ENCODE data around the gene DPEP2.
"Not testable (repeated sequence)": the region's sequence is repeated elsewhere in the genome, so short reads cannot be mapped to it uniquely, and the experiment has no call there.

DPEP2 gene

DNA sequence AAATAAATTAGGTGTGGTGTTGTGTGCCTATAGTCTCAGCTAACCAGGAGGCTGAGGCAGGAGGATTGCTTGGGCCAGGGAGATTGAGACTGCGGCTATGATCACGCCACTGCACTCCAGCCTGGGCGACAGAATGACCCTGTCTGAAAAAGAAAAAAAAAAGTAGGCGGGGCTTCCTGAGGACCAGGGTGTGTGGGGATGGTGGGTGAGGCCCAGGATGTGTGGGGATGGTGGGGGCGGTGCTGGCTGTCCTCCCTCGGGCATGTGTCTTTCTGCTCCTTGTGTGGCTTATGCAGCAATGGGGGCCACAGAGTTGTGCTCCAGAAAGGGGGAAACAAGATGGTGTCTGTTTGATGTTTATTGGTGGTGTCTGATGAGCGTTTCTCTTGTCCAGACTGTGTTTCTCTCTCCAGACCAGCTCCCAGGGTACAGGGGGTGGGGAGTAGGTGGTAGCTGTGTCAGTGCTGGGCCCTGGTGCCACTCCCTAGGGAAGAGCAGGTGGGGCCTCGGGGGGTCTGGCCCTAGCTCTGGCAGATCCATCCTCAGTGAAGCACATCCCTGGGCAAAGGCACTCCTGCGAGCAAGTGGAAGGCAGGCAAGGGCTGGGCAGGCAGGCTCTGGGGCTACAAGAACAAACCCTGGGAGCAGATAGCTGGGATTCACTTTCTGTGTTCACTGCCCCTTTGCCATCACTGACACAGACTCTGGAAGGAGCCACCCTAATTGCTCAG lies 57.6 kb downstream of the DPEP2 start:
- Mint-ChIP-seq H3K4me1 (peaks cover 50% of the 10 kb centered on the region), H3K27me3 (no peaks in the 10 kb centered on the region), H3K27ac (peak overlapping the region in 1 of 2 donors; percentile 77), H3K9me3 (no peaks in the 10 kb centered on the region), H3K4me3 (peak overlapping the region in 1 of 2 donors; percentile 1)
- no peak for ATAC-seq
- DNase-seq = no peak

DNA sequence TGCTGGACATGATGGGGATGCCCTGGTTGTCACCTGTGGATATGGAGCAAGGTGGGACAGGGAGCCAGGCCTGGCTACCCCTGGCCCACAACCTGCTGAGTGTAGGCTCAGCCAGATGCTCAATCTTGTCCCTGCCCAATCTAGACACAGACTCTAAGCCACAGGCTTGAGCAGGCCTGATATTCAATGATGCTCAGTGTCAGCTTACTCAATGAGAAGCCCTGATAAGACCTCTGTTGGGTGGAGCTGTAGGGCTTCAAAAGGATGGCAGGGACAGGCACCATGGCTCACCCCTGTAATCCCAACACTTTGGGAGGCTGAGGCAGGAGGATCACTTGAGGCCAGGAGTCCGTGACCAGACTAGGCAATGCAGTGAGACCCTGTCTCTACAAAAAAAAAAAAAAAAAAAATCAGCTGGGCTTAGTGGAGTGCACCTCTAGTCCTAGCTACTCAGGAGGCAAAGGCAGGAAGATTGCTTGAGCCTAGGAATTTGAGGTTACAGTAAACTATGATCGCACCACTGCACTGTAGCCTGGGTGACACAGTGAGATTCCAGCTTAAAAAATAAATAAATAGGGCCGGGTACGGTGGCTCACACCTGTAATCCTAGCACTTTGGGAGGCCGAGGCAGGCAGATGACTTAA lies 58.7 kb downstream of the DPEP2 start:
- peak overlapping the region; percentile 36 to 81 for H3K4me3 Mint-ChIP-seq
- H3K27ac Mint-ChIP-seq = peak overlapping the region in 1 of 2 donors; percentile 78

DNA sequence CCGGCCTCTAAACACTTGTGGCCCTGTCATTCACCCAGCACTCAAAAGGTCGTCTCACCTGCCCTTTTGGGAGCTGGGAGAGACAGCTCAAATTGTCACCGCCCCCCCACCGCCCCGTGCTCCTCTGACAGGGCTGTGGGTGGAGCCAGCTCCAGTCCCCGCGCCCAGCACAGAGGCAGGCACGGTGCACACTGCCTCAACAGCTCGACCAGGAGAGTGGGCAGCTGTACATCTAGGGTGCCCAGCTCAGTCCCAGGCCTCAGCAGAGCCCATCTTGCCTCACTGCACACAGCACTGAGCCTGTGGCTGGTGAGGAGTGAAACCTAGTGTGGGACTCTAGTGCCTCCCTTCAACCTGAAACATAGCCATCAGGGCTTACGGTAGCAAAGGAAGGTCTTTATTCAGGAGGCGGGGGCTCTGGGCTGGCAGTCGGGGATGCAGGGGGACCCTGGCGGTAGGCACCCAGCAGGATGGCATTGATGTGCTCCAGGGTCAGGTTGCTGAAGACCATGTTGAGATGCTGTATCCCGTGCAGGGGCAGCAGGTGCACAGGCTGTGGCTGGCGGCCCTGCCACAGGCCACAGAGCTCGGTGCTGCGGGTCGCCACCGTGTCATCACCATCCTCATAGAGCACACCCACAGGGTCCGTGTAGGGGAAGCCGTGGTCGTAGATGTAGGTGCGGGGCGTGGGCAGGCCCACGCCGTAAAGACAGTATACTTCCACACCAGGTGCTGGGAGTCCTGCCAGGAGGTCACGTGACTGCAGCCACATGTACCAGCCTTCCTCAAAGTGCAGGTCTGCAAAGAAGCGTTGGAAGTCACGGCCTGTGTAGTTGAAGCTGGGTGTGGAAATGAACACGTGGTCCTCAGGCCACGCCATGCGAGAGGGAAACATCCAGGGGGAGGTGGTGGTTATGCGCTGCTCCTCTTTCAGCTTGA lies 59.5 kb downstream of the DPEP2 start:
- no peaks in the 10 kb centered on the region for H3K9me3 Mint-ChIP-seq
- DNase-seq (peak; percentile 19 to 41), ATAC-seq (no peak)
- H3K27me3 Mint-ChIP-seq = no peaks in the 10 kb centered on the region
- H3K4me3 Mint-ChIP-seq = peak overlapping the region; percentile 36 to 81
- peaks cover 58% of the 10 kb centered on the region for H3K4me1 Mint-ChIP-seq
- H3K27ac Mint-ChIP-seq = peak overlapping the region; percentile 78 to 88

More for the DNA sequence above, 58.7 kb downstream of the DPEP2 start:
- ATAC-seq = no peak
- DNase-seq = no peak
- no peaks in the 10 kb centered on the region for H3K9me3 Mint-ChIP-seq
- no peaks in the 10 kb centered on the region for H3K27me3 Mint-ChIP-seq
- peaks cover 50% of the 10 kb centered on the region for H3K4me1 Mint-ChIP-seq

DNA sequence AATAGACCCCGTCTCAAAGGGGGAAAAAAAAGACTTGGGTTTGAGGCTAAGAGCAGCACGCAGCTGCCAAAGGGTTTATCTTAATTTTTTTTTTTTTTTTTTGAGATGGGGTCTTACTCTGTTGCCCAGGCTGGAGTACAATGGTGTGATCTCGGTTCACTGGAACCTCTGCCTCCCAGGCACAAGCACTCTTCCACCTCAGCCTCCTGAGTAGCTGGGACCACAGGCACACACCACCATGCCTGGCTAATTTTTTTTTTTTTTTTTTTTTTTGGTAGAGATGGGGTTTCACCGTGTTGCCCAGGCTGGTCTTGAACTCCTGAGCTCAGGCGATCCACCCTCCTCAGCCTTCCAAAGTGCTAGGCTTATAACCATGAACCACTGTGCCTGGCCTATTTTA lies 61.6 kb downstream of the DPEP2 start:
- Mint-ChIP-seq H3K4me1 (peaks cover 71% of the 10 kb centered on the region), H3K4me3 (peak overlapping the region; percentile 98 to 99)
- not testable (repeated sequence) for DNase-seq, H3K9me3 Mint-ChIP-seq, H3K27ac Mint-ChIP-seq, H3K27me3 Mint-ChIP-seq, ATAC-seq
